T-helper 1 cell treated with Interleukin-12 subunit alpha and Interleukin-12 subunit beta and Interleukin-4 antibody, amounts not matched to agents 30 μg/mL and 1 μg/mL, for 36 hours (primary cell): Measurements from ENCODE around the gene SLC5A2.

Experiments
- H3K27ac Mint-ChIP-seq: one replicate; pipeline ENCODE4 v1.8.0; 2021; ENCODE audit warnings: mild to moderate bottlenecking, mixed read lengths
- H3K27me3 Mint-ChIP-seq: one replicate; pipeline ENCODE4 v1.8.0; 2021; ENCODE audit warnings: low read depth, mixed read lengths
- H3K36me3 Mint-ChIP-seq: one replicate; pipeline ENCODE4 v1.8.0; 2021; ENCODE audit warnings: low read depth, mixed read lengths
- H3K4me1 Mint-ChIP-seq: one replicate; pipeline ENCODE4 v1.8.0; 2021; ENCODE audit warnings: low read depth, mixed read lengths
- H3K4me3 Mint-ChIP-seq: one replicate; pipeline ENCODE4 v1.8.0; 2021; ENCODE audit warnings: mild to moderate bottlenecking, moderate library complexity, mixed read lengths
- H3K9me3 Mint-ChIP-seq: one replicate; pipeline ENCODE4 v1.8.0; 2021; ENCODE audit warnings: mixed read lengths

SLC5A2 gene

GRCh38 chr16:31467151-31467773, 15.7 kb upstream of the SLC5A2 start:
- Mint-ChIP-seq H3K36me3 (peaks cover 22% of the 10 kb centered on the region), H3K9me3 (no peaks in the 10 kb centered on the region), H3K27me3 (peaks cover 16% of the 10 kb centered on the region), H3K4me3 (no peak overlapping the region), H3K27ac (peak overlapping the region; percentile 2), H3K4me1 (peaks cover 15% of the 10 kb centered on the region)

GRCh38 chr16:31467858-31468257, 15.1 kb upstream of the SLC5A2 start:
- H3K9me3 Mint-ChIP-seq = no peaks in the 10 kb centered on the region
- no peak overlapping the region for H3K4me3 Mint-ChIP-seq
- H3K27ac Mint-ChIP-seq = no peak overlapping the region
- peaks cover 18% of the 10 kb centered on the region for H3K4me1 Mint-ChIP-seq
- peaks cover 21% of the 10 kb centered on the region for H3K36me3 Mint-ChIP-seq
- peaks cover 22% of the 10 kb centered on the region for H3K27me3 Mint-ChIP-seq

- Mint-ChIP-seq H3K9me3 (no peaks in the 10 kb centered on the region), H3K36me3 (peaks cover 9% of the 10 kb centered on the region), H3K27ac (no peak overlapping the region), H3K4me3 (no peak overlapping the region), H3K27me3 (peaks cover 44% of the 10 kb centered on the region), H3K4me1 (peaks cover 18% of the 10 kb centered on the region)
Observed at GRCh38 chr16:31470615-31471014, 12.3 kb upstream of the SLC5A2 start.

- H3K36me3 Mint-ChIP-seq = peaks cover 7% of the 10 kb centered on the region
- H3K9me3 Mint-ChIP-seq = no peaks in the 10 kb centered on the region
- peaks cover 48% of the 10 kb centered on the region for H3K27me3 Mint-ChIP-seq
- peak overlapping the region; percentile 26 for H3K4me3 Mint-ChIP-seq
- H3K27ac Mint-ChIP-seq = no peak overlapping the region
- peaks cover 22% of the 10 kb centered on the region for H3K4me1 Mint-ChIP-seq
Observed at GRCh38 chr16:31471241-31471874, 11.6 kb upstream of the SLC5A2 start.

GRCh38 chr16:31471875-31472708, 10.8 kb upstream of the SLC5A2 start, which contains the start of gene TGFB1I1:
TGFB1I1 (plus strand) TSS chr16:31472152; CDS start chr16:31472189, 37 bp downstream.
- Mint-ChIP-seq H3K4me3 (peak within 1 kb of the TSS; percentile 72), H3K4me1 (peaks cover 22% of the 10 kb centered on the region), H3K27ac (no peak within 1 kb of the TSS), H3K36me3 (peaks cover 3% of the 10 kb centered on the region), H3K27me3 (peaks cover 53% of the 10 kb centered on the region), H3K9me3 (no peaks in the 10 kb centered on the region)

GRCh38 chr16:31472709-31473203, 10.2 kb upstream of the SLC5A2 start:
- Mint-ChIP-seq H3K27me3 (peaks cover 53% of the 10 kb centered on the region), H3K4me1 (peaks cover 16% of the 10 kb centered on the region), H3K4me3 (peak overlapping the region; percentile 72), H3K36me3 (no peaks in the 10 kb centered on the region), H3K27ac (no peak overlapping the region), H3K9me3 (no peaks in the 10 kb centered on the region)

- peaks cover 58% of the 10 kb centered on the region for H3K27me3 Mint-ChIP-seq
- peaks cover 18% of the 10 kb centered on the region for H3K4me1 Mint-ChIP-seq
- no peak overlapping the region for H3K27ac Mint-ChIP-seq
- no peaks in the 10 kb centered on the region for H3K36me3 Mint-ChIP-seq
- H3K9me3 Mint-ChIP-seq = no peaks in the 10 kb centered on the region
- no peak overlapping the region for H3K4me3 Mint-ChIP-seq
Observed at GRCh38 chr16:31473264-31473984, 9.5 kb upstream of the SLC5A2 start.

- H3K27me3 Mint-ChIP-seq = peaks cover 62% of the 10 kb centered on the region
- no peaks in the 10 kb centered on the region for H3K9me3 Mint-ChIP-seq
- H3K27ac Mint-ChIP-seq = no peak overlapping the region
- H3K36me3 Mint-ChIP-seq = no peaks in the 10 kb centered on the region
- H3K4me1 Mint-ChIP-seq = peaks cover 20% of the 10 kb centered on the region
- H3K4me3 Mint-ChIP-seq = no peak overlapping the region
Observed at GRCh38 chr16:31474173-31474714, 8.7 kb upstream of the SLC5A2 start.

- peaks cover 20% of the 10 kb centered on the region for H3K4me1 Mint-ChIP-seq
- H3K9me3 Mint-ChIP-seq = no peaks in the 10 kb centered on the region
- H3K27ac Mint-ChIP-seq = no peak overlapping the region
- no peaks in the 10 kb centered on the region for H3K36me3 Mint-ChIP-seq
- peaks cover 62% of the 10 kb centered on the region for H3K27me3 Mint-ChIP-seq
- no peak overlapping the region for H3K4me3 Mint-ChIP-seq
Observed at GRCh38 chr16:31474773-31475738, 7.9 kb upstream of the SLC5A2 start.

GRCh38 chr16:31475946-31476302, 7.0 kb upstream of the SLC5A2 start:
- H3K27me3 Mint-ChIP-seq = peaks cover 62% of the 10 kb centered on the region
- H3K4me3 Mint-ChIP-seq = peak overlapping the region; percentile 78
- H3K9me3 Mint-ChIP-seq = no peaks in the 10 kb centered on the region
- H3K4me1 Mint-ChIP-seq = peaks cover 20% of the 10 kb centered on the region
- H3K36me3 Mint-ChIP-seq = no peaks in the 10 kb centered on the region
- peak overlapping the region; percentile 41 for H3K27ac Mint-ChIP-seq

- Mint-ChIP-seq H3K36me3 (no peaks in the 10 kb centered on the region), H3K4me3 (peak overlapping the region; percentile 78), H3K27ac (peak overlapping the region; percentile 41), H3K4me1 (peaks cover 17% of the 10 kb centered on the region), H3K9me3 (no peaks in the 10 kb centered on the region), H3K27me3 (peaks cover 56% of the 10 kb centered on the region)
Observed at GRCh38 chr16:31476303-31477219, 6.4 kb upstream of the SLC5A2 start.
